SU-DHL-6 (cell line): ENCODE data around the gene CEL.
"Not testable (repeated sequence)": the region's sequence is repeated elsewhere in the genome, so short reads cannot be mapped to it uniquely, and the experiment has no call there.

Source experiments
- CTCF ChIP-seq: fragments of 200-600 bp; sonication (generic); IDR thresholded peaks from one replicate; pipeline ENCODE4 v1.5.1; 2017; ENCODE audit warnings: antibody characterized with exemption, mild to moderate bottlenecking, low read length, moderate library complexity; ENCODE audit not compliant: insufficient read depth, poor library complexity, severe bottlenecking
- EZH2phosphoT487 ChIP-seq: fragments of 200-600 bp; sonication (generic), shearing (Covaris generic); conservative IDR thresholded peaks from 2 replicates; pipeline ENCODE4 v1.6.1; 2018; ENCODE audit warnings: mild to moderate bottlenecking, antibody characterized with exemption, low read length, moderate library complexity, mixed read lengths

GRCh38 chr9:133080786-133081779 is 19.3 kb downstream of the CEL start:
- TF ChIP-seq EZH2phosphoT487, CTCF: not testable (repeated sequence)
